Measurements from ENCODE around the gene EML6.

EML6 gene

GRCh38 chr2:54879032-54879431, 155.6 kb downstream of the EML6 start:
- DNase-seq (ENCODE audit: low read depth in 2 of 2), result no peak

GRCh38 chr2:54879598-54880332, 156.3 kb downstream of the EML6 start:
- no peak for DNase-seq (ENCODE audit: low read depth in 2 of 2)

- DNase-seq (ENCODE audit: low read depth in 2 of 2), result no peak
These were observed 157.0 kb downstream of the EML6 start for GRCh38 chr2:54880428-54880827.

- no peak for DNase-seq (ENCODE audit: low read depth in 2 of 2)
These were observed 158.3 kb downstream of the EML6 start for GRCh38 chr2:54881759-54882158.

- no peak for DNase-seq (ENCODE audit: low read depth in 2 of 2)
These were observed 162.4 kb downstream of the EML6 start for GRCh38 chr2:54885891-54886290.

- no peak for DNase-seq (ENCODE audit: low read depth in 2 of 2)
These were observed 164.5 kb downstream of the EML6 start for GRCh38 chr2:54887850-54888545.

GRCh38 chr2:54889053-54889452, 165.6 kb downstream of the EML6 start:
- no peak for DNase-seq (ENCODE audit: low read depth in 2 of 2)

- no peak for DNase-seq (ENCODE audit: low read depth in 2 of 2)
These were observed 168.4 kb downstream of the EML6 start for GRCh38 chr2:54891909-54892308.

- DNase-seq (ENCODE audit: low read depth in 2 of 2), result no peak
These were observed 171.0 kb downstream of the EML6 start for GRCh38 chr2:54894467-54894866.

GRCh38 chr2:54895730-54896129, 172.3 kb downstream of the EML6 start:
- DNase-seq (ENCODE audit: low read depth in 2 of 2), result no peak

- no peak for DNase-seq (ENCODE audit: low read depth in 2 of 2)
These were observed 174.2 kb downstream of the EML6 start for GRCh38 chr2:54897420-54898310.

GRCh38 chr2:54898456-54899226, 175.2 kb downstream of the EML6 start:
- no peak for DNase-seq (ENCODE audit: low read depth in 2 of 2)

GRCh38 chr2:54899576-54900200, 176.2 kb downstream of the EML6 start:
- DNase-seq (ENCODE audit: low read depth in 2 of 2), result no peak

- no peak for DNase-seq (ENCODE audit: low read depth in 2 of 2)
These were observed 177.9 kb downstream of the EML6 start for GRCh38 chr2:54901224-54901986.

GRCh38 chr2:54902763-54903162, 179.3 kb downstream of the EML6 start:
- DNase-seq (ENCODE audit: low read depth in 2 of 2), result no peak

- peak; percentile 51 to 53 for DNase-seq (ENCODE audit: low read depth in 2 of 2)
These were observed 180.5 kb downstream of the EML6 start for GRCh38 chr2:54903736-54904554.

GRCh38 chr2:54904836-54905235, 181.4 kb downstream of the EML6 start:
- no peak for DNase-seq (ENCODE audit: low read depth in 2 of 2)

GRCh38 chr2:54906716-54907115, 183.3 kb downstream of the EML6 start:
- no peak for DNase-seq (ENCODE audit: low read depth in 2 of 2)

- DNase-seq (ENCODE audit: low read depth in 2 of 2), result no peak
These were observed 184.2 kb downstream of the EML6 start for GRCh38 chr2:54907663-54908062.

- no peak for DNase-seq (ENCODE audit: low read depth in 2 of 2)
These were observed 185.1 kb downstream of the EML6 start for GRCh38 chr2:54908591-54908990.

All from stimulated activated CD8-positive, alpha-beta memory T cell treated with anti-CD3 and anti-CD28 coated beads, Interleukin-15, amount 100 ng/mL, for 48 hours (primary cell).